HCEC 1CT (cell line): ENCODE results near the gene BRINP2.

ENCODE experiments used
- DNase-seq: peaks from one replicate; pipeline ENCODE4 v3.0.0-alpha.2; 2017

Gene BRINP2

DNA sequence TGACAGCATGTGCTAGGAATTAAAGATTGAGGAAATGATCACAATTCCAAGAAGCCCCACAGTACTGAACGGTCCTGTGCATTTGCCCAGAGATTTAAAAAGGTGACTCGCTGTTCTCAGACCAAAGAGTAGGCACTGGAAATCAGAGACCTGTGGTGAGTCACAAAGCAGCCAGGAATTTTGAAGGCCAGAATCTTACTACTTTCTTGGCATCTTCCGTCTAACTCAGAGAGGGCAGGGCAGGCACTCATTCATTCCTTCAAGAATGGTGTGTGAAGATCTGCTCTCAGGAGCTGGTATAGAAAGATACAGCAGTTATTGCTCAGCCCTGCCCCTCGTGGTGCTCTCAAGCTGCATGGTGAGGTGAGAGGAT is 57.9 kb downstream of the BRINP2 start:
- DNase-seq = peak; percentile 41

GRCh38 chr1:177229781-177230180 is 59.0 kb downstream of the BRINP2 start:
- no peak for DNase-seq

GRCh38 chr1:177230228-177231016 is 59.7 kb downstream of the BRINP2 start:
- DNase-seq = no peak

GRCh38 chr1:177235350-177235749 is 64.6 kb downstream of the BRINP2 start:
- no peak for DNase-seq

GRCh38 chr1:177236962-177237361 is 66.2 kb downstream of the BRINP2 start:
- DNase-seq = no peak

DNA sequence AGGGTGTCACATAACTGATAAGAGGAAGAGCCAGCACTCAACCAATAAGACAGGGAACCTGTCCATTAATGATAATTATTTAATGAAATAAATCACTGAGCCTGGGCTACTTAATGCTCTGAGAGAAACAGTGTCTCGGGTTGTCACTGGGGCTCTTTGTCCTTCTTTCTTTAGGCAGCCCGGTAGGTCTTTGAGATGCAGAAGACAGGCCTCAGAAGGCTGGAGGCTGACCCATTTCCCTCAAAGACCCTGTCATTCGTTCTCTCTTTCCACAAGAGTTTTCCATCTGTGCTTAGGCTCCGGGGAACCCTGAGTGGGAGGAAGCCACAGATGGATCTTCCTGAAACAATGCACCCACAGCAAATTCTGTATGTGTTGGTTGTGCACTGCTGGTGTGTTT is 68.2 kb downstream of the BRINP2 start:
- DNase-seq = no peak

DNA sequence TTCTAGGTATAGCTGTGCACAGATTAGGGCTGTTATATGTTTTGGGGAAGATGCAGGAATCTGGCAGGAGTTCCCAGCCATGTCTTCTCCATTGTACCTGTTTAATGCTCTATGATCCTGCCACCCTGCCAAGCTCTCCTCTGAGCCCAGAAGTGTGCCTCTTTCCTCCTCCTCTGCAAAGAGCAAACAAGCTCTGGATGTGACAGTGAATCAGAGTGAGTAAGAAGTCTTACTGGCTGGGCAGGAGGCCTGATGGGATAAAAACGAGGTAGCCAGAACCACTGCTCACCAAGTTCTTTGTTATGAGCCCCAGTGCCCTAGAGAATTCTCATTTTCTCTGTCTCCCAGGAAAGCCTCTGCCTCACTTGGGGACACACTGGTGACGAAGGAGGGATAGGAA is 69.0 kb downstream of the BRINP2 start:
- DNase-seq = no peak

DNA sequence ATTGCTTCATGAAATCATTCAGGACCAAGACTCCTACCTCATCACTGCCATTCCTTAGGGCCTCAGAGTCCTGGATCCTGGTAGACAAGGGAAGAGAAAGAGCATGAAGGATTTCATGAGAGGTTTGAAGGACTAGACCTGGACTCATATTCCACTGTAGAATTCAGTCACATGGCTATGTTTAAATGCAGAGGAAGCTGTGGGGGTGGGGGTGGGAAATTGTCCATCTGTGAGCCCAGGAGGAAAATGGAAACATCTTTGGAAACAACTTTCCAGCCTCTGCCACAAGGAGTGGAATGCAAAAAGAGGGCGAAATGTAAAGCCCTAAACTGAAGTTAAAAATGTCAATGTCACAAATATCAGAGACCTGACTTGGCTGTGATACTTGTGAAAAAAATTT is 73.0 kb downstream of the BRINP2 start:
- DNase-seq = no peak

GRCh38 chr1:177246710-177247580 is 76.2 kb downstream of the BRINP2 start:
- peak; percentile 6 for DNase-seq

GRCh38 chr1:177247623-177248176 is 76.9 kb downstream of the BRINP2 start:
- no peak for DNase-seq

GRCh38 chr1:177248258-177248657 is 77.5 kb downstream of the BRINP2 start:
- no peak for DNase-seq

DNA sequence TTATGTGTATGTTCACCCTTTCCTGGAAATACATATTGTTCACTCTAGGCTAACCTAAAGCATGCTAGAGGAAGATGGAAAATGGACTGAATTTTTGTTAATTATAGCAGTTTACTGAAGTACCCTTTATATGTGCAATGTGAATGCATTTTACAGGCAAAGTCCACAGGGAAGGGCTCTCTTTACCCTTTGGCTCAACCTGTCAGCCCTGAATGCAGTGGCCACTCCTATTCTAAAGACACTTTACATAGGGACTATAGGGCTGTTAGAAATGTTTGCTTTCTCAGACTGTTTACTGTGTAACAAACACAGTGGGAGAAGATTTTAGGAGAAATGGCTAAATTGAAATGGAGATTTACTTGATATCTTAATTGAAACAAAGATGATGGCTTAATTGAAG is 78.5 kb downstream of the BRINP2 start:
- DNase-seq = no peak

DNA sequence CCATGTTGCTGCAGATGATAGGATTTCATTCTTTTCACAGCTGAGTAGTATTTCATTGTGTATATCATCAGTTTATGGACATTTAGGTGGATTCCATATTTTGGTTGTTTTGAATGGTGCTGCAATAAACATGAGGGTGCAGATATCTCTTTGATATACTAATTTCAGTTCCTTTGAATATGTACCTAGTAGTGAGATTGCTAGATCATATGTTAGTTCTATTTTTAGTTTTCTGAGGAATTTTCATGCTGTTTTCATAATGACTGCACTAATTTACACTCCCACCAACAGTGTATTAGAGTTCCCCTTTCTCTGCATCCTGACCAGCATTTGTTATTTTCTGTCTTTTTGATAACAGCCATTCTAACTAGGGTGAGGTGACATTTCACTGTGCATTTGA is 82.1 kb downstream of the BRINP2 start:
- DNase-seq = no peak

- DNase-seq = peak; percentile 39
These were observed 84.7 kb downstream of the BRINP2 start for GRCh38 chr1:177255411-177255810.

- peak; percentile 92 for DNase-seq
These were observed 85.7 kb downstream of the BRINP2 start for GRCh38 chr1:177256153-177257075.

- no peak for DNase-seq
These were observed 86.4 kb downstream of the BRINP2 start for GRCh38 chr1:177257128-177257527.

DNA sequence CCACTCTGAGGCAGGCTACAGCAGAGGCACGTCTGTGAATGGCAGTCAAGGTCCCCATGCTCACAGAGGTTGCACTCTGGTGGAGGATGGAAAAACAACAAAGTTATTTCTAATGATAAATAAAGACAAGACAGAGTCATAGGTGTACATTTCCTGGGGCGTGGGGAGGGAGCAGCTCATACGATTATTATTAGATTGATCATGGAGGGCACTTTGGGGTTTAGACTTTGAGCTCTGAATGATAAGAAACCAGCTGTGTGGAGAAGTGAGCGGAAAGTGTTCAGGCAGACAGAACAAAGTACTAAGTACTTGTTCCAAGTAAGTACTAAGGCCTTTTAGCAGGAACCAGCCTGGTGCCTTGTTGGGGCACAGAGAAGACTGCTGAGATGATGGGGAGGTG is 86.8 kb downstream of the BRINP2 start:
- DNase-seq = no peak

- no peak for DNase-seq
These were observed 100.1 kb downstream of the BRINP2 start for GRCh38 chr1:177270863-177271262.

DNA sequence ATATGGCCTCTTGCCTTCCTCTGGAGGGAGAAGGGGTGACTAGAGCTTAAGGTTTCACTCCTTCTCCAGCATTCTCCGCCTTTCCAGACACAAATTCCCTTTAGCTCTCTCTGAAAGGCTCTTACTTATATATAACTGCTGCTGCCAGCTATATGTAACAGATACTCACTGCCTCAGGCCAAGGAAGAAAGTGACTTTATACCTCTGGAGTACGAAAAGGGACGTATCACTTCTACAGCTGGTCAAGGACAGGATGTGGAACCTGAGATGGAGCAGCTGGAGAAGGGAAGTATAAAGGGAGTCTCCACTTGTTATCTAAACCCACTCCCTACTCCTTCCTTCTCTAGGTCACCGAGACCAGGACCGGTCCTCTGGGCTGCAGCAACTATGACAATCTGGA is 102.4 kb downstream of the BRINP2 start:
- DNase-seq = no peak

GRCh38 chr1:177274687-177275211 is 104.0 kb downstream of the BRINP2 start:
- DNase-seq = peak; percentile 61

GRCh38 chr1:177275736-177276135 is 105.0 kb downstream of the BRINP2 start:
- DNase-seq = no peak

DNA sequence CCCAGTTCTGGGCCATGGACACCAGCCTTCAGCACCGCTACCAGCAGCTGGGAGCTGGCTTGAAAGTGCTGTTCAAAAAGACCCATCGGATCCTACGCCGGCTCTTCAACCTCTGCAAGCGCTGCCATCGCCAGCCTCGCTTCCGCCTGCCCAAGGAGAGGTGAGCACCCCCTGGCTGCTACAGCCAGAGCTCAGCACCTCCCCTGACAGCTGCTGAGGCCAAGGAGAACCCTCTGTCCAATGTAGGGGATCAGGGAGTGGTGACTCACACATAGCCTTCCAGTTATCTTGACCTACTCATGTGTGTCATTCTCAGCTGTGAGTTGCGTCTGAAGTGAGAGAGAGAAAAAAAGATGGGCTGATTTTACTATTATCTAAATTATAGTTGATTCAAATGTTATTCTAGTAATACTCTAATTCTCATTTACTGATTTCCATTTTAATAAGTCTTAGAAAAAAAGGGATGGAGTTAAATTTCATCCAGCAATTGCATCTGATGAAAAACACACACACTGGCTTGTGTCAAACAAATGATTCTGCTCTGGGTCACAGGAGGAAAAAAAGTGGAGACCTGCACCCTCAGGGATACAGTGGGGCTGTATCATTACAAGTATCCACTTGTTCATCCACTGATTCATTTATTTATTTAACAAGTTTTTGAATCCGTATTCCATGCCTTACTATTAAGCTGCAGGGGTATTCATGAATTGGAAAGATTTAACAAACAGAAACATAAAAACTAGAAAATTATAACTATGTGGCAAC is 108.0 kb downstream of the BRINP2 start:
- DNase-seq = peak; percentile 76
